ENCODE data around the gene KLF1.
A peak's percentile ranks its signal among the peaks of the same experiment; 100 is the strongest.
"Not testable (repeated sequence)": the region's sequence is repeated elsewhere in the genome, so short reads cannot be mapped to it uniquely, and the experiment has no call there.

Gene KLF1

GRCh38 chr19:12890787-12891552 lies 4.0 kb upstream of the KLF1 start, which contains the start of gene GCDH:
GCDH (plus strand) TSS chr19:12891160; CDS start chr19:12891305, 145 bp downstream.
- peak; percentile 89 for DNase-seq (ENCODE audit: low read depth)

- not testable (repeated sequence) for DNase-seq (ENCODE audit: low read depth)
These were observed 3.3 kb upstream of the KLF1 start for GRCh38 chr19:12890299-12890786.

GRCh38 chr19:12888006-12888603 lies 1.1 kb upstream of the KLF1 start:
- no peak for DNase-seq (ENCODE audit: low read depth)

- no peak for DNase-seq (ENCODE audit: low read depth)
These were observed 391 bp downstream of the KLF1 start for GRCh38 chr19:12886651-12886968.

GRCh38 chr19:12885749-12886650 lies 1.0 kb downstream of the KLF1 start:
- DNase-seq (ENCODE audit: low read depth), result no peak

GRCh38 chr19:12884926-12885748 lies 1.9 kb downstream of the KLF1 start:
- DNase-seq (ENCODE audit: low read depth), result peak; percentile 83

- no peak for DNase-seq (ENCODE audit: low read depth)
These were observed 2.4 kb downstream of the KLF1 start for GRCh38 chr19:12884627-12884925.

- DNase-seq (ENCODE audit: low read depth), result no peak
These were observed 2.8 kb downstream of the KLF1 start for GRCh38 chr19:12884202-12884601.

DNA sequence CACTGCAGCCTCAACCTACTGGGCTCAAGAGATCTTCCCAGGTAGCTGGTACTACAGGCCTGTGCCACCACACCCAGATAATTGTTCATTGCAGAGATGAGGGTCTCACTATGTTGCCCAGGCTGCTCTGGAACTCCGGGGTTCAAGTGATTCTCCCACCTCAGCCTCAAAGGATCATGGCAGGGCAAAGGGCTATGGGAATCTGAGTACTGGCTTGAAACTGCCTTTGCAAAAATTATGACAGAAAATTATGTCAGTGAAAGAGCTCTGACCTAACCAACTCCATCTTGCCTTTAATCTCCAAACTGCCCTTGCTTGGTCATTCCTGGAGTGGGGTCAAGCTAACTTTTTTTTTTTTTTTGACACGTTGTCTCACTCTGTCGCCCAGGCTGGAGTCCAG lies 4.4 kb downstream of the KLF1 start:
- no peak for DNase-seq (ENCODE audit: low read depth)

- peak; percentile 78 for DNase-seq (ENCODE audit: low read depth)
These were observed 5.7 kb downstream of the KLF1 start, which contains the start of gene DNASE2 for GRCh38 chr19:12881172-12881808. DNASE2 (minus strand) TSS chr19:12881449; CDS start chr19:12881375, 74 bp downstream.

DNA sequence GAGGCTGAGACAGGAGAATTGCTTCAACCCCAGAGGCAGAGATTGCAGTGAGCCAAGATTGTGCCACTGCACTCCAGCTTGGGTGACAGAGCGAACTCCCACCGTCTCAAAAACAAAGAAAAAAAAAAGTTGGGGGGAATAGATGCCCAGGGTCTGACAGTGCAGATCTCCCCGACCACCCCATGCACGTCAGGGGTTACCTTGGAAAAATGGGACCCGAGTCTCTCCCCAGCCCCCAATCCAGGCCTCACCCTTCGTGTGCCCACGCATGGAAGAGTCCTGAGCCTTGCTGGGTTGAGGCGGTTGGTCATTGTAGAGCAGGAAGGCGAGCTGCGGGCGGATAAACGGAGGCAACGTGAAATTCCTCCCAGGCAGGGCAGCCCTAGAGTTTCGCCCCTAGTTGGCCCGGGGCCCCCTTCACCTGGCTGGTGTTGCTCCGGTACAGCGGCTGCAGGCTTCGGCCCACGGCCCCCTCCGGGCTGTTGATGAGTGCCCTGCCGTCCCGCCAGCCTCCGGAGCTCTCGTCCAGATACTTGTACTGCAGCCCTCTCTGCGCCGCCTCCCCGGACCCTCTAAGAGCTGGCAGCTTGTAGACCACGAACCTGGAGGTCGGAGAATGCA lies 6.3 kb downstream of the KLF1 start:
- DNase-seq (ENCODE audit: low read depth), result no peak

DNA sequence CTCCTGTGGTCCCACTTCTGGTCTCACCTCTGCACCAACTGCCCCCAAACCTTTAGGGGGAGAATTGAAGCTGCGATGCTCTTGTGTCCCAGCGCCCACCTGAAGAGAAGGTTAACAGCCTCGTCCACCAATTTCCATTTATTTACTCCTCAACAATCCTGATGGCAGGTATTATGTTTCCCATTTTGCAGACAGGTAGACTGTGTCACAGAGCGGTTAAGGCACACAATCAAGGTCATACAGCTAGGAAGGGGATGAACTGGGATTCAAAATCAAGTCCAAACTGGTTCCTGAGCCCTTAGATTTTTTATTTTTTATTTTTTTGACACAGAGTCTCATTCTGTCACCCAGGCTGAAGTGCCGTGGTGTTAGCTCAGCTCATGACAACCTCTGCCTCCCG lies 11.9 kb downstream of the KLF1 start:
- DNase-seq (ENCODE audit: low read depth), result no peak

DNA sequence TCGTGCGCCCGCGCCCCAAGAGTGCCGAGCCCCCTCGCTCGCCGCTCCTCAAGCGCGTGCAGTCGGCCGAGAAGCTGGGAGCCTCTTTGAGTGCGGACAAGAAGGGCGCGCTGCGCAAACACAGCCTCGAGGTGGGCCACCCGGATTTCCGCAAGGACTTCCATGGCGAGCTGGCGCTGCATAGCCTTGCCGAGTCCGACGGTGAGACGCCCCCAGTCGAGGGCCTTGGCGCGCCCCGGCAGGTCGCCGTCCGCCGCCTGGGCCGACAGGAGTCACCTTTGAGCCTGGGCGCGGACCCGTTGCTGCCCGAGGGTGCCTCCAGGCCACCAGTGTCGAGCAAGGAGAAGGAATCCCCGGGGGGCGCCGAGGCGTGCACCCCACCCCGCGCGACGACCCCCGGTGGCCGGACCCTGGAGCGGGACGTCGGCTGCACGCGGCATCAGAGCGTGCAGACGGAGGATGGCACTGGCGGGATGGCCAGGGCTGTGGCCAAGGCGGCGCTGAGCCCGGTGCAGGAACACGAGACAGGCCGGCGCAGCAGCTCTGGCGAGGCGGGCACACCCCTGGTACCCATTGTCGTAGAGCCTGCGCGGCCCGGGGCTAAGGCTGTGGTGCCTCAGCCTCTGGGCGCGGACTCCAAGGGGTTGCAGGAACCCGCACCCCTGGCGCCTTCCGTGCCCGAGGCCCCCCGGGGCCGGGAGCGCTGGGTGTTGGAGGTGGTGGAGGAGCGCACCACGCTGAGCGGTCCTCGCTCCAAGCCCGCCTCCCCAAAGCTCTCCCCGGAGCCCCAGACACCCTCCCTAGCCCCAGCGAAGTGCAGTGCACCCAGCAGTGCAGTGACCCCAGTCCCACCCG lies 12.9 kb downstream of the KLF1 start:
- no peak for DNase-seq (ENCODE audit: low read depth)

GRCh38 chr19:12872941-12873890 lies 13.8 kb downstream of the KLF1 start:
- no peak for DNase-seq (ENCODE audit: low read depth)

DNA sequence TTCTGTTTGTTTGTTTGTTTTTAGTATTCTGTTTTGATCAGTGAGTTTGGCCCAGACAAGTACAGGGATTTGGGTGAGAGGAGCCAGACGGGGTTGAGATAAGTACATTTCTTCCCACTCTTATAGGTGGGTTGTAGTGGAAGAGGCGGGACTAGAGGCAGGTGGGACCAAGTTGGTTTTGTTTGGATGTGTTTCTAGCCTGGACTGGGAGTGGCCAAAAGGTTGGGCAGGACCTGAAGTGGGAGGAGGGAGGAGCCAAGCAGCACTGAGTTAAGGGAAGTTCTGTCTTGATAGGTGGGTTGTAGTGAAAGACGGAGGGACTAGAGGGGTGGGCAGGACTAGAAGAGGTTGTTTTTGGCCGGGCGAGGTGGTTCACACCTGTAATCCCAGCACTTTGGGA lies 14.7 kb downstream of the KLF1 start:
- no peak for DNase-seq (ENCODE audit: low read depth)

DNA sequence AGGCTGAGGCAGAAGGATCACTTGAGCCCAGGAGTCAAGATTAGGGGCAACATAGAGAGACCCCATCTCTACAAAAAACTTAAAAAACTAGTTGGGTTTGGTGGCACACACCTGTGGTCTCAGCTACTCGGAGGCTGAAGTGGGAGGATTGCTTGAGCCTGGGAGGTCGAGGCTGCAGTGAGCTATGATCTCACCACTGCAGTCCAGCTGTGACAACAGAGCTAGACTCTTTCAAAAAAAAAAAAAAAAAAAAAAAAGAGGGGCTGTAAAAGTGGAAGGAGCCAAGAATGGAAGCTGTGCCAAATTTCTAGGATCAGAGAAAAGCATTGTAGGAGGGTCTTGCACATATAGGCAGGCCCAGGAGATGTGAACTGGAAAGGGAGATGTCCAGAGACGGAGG lies 15.3 kb downstream of the KLF1 start:
- DNase-seq (ENCODE audit: low read depth), result no peak

DNA sequence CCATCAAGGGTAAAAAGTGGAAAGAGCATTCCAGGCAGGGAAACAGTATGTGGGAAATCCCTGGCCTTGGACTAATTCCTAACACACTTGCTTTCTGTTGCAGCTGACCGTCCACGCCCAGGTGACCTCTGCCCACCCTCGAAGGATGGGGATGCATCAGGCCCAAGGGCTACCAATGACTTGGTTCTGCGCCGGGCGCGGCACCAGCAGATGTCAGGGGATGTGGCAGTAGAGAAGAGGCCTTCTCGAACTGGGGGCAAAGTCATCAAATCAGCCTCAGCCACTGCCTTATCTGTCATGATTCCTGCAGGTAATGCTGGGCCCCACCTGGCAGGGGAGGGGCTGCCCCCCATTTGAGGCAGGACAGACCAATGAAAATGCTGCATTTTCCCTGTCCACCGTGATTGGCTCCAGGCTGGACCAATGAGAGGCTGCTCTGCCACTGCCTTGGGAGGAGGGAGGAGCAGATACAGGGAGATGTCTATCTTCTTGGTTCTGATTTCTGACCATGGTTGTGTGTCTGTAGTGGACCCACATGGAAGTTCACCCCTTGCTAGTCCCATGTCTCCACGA lies 18.4 kb downstream of the KLF1 start:
- no peak for DNase-seq (ENCODE audit: low read depth)
